Activated T-cell treated with anti-CD3 and anti-CD28 coated beads for 48 hours (primary cell): ENCODE measurements around the gene GIT1.

ENCODE experiments used
- DNase-seq: peaks from one replicate; pipeline ENCODE4 v3.0.0-alpha.2; 2020; ENCODE audit warnings: low read depth

Gene GIT1

DNA sequence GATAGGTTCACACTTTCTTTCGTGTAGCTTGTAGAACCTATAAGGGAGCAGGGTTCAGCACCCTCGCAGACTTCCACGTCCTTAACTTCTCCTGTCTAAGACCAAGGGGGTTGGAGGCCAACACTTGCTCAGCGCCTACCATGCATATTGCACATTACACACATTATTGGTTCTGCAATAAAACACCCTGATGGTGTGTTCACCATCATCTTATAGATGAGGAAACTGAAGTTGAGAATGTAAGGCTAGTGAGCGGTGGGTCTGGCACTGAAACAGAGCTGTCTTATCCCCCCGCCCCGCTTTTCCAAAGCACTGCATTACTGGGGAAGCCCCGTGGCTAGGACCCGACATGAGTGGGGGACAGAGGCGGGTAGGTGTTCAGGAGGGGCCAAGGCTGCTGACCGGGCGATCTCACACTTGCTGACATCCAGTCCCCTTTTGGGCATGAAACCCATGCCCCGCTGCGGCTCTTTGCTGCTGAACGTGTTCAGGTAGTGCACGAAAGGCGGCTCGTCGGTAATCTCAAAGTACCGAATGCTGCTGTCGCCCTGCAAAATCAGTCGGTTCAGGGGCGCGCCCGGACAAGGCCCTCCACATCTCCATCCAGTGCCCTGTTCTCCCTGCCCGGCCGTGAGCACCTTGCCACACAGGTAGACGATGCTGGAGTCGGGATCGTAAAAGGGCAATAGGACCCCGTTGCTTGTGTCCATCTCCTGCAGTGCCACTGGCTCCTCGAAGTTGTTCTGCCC is 27.0 kb upstream of the GIT1 start:
- no peak for DNase-seq

DNA sequence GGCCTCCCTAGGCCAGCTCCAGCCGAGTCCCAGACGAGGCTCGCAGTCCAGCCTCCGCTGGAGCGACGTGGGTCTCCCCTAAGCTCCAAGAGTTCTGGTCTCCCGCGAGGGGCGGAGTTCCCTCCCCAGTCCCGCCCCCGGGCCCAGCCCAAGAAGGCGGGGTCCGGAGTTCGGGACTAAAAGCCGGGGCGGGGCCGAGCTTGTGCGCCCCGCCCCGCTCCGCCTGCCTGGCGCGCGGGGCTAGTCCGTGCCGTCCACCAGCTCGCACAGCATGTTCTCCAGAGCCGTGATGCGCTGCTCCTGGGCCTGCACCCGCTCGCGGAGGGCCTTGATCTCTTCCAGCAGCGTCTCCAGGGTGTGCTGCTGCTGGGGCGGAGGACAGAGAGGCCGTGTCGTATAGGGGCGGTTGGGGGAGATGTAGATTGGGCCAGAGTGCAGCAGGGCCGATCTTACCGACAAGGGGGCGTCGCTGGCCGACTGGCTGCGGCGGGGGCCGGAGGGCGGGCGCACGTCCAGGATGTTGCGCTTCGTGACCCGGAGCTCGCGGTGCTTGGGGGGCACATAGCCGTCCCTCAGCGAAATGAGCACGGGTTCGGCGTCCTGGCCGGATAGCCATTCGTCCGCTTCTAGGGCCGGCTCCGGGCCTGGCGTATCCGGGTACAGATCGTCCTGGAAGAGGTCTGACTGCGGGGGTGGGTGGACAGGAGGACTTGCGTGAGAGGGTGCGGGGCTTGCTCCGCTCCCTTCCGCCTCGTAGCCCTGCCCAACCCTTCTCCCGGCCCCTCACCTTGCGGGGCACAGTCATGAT is 26.2 kb upstream of the GIT1 start:
- DNase-seq, result peak; percentile 86

DNA sequence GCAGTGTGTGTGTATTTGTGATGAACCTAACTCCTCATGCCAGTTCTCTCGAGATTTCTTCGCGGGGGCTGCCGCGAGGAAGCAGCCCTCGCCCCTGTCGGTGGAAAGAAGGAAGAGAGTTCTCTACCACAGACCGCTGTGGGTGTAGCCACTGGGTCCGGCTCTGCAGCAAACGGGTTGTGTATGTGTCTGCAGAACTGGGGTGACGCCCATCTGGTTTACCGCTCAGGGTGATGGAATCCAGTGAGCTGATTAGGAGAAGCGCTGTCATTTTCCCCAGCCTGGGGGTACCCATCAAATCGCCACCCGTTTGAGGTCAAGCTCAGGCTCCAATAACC is 25.6 kb upstream of the GIT1 start:
- DNase-seq, result no peak

DNA sequence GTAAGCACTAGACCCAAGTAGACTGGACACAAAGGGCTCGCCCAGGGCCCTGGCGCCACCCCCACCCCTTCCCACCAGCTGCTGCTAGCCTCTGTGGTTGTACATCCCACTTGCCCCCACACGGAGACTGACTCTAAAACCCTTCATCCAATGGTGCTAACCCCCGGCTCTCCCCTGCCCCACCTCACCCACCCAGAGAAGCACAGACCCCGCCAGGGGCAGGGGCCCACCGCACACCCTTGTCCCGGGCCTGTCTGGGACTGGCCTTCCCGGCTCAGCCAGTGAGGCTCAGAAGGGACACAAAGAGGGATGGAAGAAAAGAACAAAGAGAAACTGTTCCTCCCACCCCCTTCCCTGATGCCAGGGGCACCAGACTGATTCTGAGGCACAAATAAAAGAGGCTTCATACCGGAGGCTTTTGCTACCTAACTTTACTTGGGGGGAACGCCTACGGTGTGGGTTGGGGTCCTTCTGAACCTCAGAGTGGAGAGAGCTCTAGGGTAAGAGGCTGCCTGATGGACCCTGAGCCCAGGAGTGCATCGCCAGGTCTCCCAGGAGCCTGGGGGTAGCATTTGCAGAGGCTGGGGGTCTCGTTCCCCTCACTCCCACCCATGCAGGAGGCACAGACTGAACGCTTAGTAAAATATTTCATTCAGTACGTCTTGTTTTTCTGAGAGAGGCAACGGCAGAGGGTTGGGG is 25.1 kb upstream of the GIT1 start:
- DNase-seq, result no peak

DNA sequence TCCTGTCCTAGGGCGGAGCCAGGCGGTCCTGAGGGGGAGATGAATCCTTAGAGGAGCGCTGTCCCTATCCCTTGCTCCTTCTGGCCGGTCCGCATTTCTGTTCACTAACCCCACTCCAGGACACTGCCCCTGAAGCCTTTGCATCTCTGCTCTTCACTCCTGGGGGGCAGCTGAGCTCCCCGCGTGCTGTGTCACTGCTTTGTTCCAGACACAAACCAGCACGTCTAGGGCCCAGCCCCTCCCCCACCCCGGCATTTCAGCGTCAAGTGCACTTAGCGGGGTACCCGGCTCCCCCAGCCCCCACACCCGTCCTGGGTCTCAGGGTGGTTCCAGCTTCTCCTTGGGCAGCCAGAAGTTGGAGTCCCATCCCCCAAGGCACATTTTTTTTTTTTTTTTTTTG is 24.4 kb upstream of the GIT1 start:
- no peak for DNase-seq

DNA sequence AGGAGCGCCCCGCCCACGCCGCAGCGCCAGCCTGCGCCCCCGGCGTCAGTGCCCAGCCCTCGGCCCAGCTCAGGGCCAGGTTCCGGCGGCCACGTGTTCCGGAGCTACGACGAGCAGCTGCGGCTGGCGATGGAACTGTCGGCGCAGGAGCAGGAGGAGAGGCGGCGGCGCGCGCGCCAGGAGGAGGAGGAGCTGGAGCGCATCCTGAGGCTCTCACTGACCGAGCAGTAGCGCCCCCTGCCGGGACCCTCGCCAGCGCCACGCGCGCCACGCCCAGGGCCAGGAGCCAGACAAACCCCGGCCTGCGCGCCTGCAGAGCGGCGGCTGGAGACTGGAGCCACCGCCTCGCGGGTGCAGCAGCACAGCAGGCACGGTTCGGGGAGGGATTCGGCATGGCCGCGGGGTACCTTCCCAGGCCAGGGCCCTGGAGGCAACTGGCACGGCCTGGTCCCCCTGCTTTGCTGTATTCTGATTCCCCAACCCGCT is 23.9 kb upstream of the GIT1 start:
- peak; percentile 97 for DNase-seq

DNA sequence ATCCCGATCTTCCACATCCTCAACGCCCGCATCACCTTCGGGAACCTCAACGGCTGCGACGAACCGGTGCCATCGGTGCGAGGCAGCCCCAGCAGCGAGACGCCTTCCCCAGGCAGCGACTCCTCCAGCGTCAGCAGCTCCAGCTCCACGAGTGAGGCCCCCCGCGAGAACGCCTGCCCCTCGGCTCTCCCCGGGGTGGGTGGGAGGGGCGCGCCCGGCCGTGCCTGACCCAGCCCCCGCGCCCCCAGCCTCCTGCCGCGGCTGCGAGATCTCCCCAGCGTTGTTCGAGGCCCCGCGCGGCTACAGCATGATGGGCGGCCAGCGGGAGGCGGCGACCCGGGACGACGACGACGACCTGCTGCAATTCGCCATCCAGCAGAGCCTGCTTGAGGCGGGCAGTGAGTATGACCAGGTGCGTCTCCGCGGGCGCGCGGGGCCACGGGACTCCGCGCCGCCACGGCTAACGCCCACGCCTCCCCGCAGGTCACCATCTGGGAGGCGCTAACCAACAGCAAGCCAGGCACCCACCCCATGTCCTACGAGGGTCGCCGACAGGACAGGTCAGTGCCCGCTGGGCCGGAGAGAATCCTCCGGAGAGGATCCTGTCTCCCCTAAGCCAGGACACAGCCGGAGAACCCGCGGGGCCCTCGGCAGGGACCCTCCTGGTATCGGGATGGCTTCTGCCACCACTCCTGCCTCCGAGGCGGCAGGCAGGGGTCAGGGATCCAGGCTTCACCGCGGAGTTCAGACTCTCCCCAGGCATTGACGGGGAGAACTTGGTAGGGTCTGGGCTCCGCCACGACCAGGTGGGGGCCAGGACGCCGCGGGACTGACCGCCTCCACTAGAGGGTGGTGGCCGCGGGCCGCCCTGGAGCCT is 23.2 kb upstream of the GIT1 start:
- DNase-seq, result no peak

DNA sequence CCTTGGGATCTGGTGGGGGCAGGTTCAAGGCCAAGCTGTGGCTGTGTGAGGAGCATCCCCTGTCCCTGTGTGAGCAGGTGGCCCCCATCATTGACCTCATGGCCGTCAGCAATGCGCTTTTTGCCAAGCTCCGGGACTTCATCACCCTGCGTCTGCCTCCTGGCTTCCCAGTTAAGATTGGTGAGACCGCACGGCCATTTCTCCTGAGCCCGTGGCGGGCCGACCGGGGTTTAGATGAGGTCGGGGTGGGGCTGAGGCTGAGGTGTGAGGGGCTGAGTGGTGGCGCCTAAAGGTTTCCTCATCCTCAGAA is 22.6 kb upstream of the GIT1 start:
- DNase-seq, result no peak

DNA sequence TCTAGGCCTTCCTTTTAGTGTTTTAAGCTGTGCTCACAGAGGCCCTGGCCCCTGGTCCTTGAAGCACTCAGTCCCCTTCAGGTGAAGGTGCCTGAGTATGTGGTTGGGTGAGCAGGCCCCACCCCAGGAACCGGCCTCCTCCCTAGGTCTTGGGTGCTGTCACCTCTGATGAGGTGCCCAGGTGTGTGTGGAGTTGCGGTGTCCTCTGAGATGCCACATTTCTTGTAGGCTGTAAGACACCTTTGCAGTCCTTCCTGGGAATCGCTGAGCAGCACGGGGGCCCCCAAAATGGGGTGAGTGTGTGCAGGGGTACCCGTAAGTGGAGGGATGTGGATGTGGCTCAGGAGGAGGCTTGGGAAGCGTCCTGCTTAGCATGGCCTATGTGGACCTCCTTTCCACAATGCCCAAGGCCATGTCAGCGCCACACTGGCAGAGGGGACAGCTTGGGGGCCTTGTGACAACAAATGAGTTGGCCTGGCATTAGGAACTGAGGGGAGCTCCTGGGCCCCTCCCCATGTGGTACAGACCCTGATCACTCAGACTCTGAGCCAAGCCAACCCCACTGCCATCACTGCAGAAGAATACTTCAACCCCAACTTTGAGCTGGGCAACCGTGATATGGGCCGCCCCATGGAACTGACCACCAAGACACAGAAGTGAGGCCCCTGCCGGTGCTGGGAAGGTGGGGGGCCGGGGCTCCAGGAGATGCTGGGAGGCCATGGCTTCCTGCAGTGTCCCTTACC is 22.1 kb upstream of the GIT1 start:
- no peak for DNase-seq

DNA sequence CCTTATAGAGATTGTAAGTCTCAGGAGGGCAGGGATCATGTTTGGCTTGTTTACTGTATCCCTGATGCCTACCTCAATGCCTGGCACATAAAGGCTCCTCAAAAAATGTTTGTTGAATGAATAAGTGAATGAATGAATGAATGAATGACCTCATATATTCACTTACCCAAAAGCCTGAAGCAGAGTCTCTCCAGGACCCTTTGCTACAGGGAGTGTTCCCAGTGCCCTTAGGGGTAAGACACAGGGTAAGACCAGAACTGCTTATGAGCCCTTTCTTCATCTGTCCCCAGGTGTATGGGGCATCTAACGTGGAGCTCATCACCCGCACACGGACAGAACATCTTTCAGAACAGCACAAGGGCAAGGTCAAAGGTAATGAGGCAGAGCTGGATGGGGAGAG is 20.9 kb upstream of the GIT1 start:
- DNase-seq, result no peak

DNA sequence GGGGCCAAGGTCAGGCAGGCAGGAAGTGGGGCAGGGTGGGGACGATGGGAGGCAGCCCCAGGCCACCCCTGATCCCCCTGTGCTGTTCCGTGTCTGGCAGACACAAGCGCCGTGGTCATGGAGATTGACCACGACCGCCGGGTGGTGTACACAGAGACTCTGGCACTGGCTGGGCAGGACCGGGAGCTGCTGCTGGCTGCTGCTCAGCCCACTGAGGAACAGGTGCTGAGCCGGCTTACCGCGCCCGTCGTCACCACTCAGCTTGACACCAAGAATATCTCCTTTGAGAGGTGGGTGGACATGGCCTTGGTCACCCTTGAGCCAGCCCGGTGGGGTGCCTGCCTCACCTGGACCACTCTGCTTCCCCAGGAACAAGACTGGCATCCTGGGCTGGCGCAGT is 19.5 kb upstream of the GIT1 start:
- no peak for DNase-seq

DNA sequence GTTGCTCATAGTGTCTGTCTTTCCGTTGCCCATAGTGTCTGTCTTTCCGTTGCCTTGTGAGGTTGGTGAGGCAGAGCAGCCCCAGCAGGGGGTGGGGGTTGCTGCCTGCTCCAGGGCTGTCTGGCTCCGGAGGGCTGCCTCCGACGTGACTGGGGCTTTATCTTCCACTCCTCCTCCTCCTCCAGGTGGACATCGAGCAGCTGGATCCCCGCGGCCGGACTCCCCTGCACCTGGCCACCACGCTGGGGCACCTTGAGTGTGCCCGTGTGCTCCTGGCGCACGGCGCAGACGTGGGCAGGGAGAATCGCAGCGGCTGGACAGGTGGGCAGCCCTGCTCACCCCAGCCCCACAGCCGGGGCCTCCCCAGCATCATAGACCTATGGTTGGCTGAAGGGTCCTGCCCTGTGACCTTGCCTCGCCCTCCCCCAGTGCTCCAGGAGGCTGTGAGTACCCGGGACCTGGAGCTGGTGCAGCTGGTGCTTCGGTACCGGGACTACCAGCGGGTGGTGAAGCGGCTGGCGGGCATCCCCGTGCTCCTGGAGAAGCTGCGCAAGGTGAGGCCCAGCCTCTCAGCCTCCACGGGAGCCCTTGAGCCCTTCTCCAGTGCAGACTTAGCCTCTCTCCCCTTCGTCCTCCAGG is 18.2 kb upstream of the GIT1 start:
- no peak for DNase-seq

DNA sequence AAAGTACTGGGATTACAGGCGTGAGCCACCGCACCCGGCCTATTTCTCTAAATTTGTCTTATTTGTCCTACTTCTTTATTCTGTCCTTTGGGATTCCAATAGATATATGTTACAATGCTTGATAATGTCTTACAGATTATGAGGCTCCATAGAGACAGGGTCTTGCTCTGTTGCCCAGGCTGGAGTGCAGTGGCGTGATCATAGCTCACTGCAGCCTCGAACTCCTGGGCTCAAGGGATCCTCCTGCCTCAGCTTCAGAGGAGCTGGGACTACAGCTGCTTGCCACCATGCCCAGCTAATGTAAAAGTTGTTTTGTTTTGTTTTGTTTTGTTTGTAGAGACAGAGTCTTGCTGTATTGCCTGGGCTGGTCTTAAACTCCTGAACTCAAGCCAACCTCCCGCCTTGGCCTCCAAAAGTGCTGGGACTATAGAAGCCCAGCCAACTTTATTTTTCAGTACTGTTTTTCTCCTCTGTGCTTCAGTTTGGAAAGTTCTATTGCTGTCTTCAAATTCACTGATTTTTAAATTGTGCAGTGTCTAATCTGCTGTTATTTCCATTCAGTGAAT is 13.7 kb upstream of the GIT1 start:
- no peak for DNase-seq

DNA sequence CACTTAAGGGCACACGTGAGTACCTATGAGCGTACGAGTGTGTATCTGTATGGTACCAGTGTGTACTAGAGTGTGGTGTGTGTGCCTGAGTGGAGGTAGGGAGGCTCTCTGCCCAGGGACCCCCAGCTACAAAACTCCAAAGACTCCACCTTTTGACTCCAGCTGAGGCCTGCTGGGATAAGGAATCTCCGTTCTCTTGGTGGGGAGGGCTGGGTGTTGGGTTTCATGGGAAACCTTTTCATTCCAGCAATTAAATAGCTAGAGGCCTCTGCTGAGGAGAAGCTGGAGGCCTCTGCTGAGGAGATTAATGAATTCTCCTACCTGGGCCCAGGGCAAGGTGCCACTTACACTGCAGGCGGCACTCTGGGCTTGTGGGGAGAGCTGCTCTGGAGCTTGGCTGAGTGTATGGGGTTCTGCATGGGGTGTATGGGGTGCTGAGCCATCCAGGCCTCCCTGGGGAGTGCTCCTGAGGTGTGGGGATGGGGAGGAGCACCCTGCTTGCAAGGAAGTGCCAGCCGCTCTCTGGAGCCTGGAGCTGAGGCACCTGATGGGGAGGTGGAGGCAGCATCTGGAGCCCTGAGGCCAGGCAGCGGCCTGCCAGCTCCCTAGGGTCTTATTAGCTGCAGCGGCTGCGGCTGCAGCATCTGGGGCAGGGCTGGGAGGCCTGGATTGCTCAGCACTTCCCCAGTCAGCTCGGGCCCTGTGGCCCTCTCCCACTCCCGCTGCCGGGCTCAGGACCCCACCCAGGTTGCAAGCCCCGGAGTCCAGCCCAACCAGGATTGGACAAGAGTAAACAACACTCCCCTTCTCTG is 8.1 kb upstream of the GIT1 start:
- DNase-seq, result no peak

DNA sequence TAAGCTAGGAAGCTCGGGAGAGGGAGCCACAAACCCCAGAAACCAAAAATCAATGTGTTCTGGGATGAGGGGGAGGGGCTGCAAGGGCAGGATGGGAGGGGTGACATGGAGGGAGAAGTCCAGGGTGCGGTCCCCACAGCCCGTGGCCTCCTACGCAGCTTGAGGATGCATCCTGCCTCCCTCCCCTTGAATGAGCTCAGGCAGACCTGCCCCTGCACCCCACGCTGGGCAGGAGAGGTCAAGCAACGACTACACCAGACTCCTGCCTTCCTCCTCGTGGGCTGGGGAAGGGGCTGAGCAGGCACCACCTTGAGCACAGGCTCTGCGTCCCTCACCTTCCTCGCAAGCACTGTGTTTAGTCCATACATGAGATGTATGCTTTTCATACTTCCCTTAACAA is 7.4 kb upstream of the GIT1 start:
- DNase-seq, result no peak

DNA sequence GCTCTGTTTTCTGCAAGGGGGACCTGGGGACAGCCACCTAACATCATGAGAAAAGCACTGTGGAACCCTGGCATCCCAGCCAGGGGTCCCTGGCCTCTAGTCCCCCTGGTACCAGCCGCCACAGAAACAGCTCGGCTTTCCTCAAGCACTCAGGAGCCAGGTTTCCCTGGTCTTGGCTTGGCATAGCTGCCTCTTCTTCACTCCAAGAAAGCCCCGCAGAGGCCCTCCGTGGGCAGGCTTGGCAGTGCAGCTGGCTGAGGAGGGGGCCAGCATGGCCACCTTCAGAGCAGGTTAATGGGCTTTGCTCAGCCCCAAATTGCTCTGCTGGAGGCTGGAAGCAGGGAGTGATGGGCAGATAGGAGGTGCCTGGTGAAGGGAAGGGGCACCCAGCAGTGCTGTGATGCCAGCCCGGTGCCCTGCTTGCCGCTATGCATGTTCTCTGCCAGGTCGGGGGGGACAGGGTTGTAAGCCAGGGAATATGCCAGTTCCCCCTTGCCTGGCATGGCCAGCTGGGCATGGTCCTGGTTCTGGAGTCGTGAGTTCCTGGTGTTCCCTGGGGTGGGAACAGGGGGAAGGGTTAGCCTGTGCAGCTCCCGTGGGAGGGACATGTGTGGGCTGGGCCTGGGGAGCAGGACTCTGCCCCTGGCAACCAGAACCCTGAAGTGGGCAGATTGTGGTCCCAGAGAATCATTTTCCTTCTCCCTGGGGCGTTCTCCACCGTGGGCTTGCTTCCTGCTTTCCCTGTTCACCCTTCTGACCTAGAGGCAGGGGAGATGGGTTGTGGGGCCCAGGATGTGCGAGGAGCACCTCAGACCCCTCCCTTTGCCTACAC is 6.7 kb upstream of the GIT1 start:
- no peak for DNase-seq

DNA sequence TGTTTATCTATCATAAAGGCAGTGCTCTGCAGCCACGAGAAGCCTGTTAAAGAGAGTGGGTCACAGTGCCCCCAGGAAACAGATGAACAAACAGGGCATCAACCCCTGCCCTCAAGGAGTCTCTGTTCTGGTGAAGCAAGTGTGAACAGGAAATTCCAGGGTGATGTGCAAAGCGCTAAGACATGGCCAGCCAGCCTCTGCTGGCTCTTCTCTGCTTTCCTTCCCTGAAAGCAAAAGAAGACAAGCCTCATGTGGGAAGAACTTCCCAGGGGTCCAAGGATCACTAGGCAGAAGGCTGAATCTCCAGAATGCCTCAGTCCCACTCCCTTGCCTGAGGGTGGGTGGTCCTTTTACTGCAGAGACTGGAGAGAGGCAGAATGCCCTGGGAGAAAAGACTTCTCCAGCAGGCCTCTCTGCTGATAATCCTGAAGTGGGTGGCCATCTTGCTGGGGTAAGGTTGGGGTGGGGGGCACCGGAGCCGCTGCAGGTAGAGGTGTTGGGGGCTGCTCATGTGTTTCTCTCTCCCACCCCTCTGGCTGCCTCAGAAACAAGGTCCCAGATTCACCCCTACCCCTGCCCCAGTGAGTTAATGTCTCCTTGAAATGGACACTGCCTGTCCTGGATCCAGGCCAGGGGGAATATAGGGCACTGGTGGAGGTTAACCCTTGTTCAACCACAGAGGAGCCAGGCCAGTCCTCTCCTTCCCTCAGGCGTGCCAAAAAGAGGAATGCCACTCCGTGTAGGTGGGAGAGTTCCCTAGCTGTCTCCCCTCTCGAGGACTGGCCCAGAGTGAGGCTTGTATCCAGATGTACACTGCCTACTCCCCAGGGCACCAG is 5.9 kb upstream of the GIT1 start:
- no peak for DNase-seq

DNA sequence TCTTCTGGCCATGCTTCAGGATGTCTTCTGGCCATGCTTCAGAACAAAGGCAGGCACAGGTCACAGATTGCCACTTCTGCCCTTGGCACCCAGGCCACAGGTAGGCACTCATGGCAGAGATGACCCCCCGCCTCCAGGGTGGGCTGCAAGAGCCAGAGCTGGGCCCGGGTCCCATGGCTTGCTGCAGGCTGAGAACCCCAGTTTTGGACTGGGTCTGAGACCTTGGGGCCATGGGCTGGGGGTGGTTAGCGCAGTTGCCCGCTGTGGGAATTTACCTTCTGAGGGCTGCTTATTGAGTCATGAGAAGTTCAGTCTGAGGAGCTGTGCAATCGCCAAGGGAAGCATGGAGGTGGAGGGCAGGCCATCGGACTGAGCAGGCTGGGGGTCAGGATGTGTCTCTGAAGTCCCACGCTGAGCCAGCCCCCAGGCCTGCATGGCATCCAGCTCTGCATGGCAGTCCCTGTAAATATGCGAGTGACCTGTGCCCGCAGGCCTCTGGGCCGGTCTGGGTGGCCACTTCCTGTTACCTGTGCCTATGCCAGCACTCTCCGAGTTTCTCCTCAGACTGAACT is 5.2 kb upstream of the GIT1 start:
- DNase-seq, result no peak
